ENCODE results near the gene GPR39. TPM values are rescaled to one million over a fixed set of nuclear protein-coding genes. Genes with fewer than 3 reads are reported as not detected.

GPR39 gene
- total RNA-seq, 6 experiments from 2014 or later = 2.2 to 3.0 (median 2.5) TPM

DNA sequence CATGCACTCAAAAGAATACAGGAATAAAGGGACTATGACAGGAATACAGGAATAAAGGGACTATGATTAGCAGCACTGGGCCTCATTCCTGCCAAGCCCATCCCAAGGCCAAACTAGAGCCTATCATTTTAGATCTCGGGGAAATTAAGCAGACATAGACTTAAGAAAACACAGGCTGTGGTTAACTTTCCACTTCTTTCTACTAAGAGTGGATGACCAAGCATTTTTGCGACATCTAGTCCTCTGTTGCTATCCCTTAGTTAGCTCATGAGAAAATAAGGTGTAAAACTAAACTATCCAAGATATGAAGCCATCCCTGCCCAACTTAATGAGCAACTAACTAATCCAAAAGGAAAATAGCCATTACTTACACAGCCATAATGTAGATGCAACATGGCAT is 247.5 kb downstream of the GPR39 start:
- H3K27ac Mint-ChIP-seq = no peak overlapping the region; the same call in 1 of the 2 replicates
- DNase-seq = peak; percentile 21

GRCh38 chr2:132665401-132666140 is 249.0 kb downstream of the GPR39 start:
- peaks cover 6% of the 10 kb centered on the region; the same call in 1 of the 2 replicates for H3K27me3 Mint-ChIP-seq (ENCODE audit: insufficient read depth)
- no peaks in the 10 kb centered on the region; the same call in 1 of the 2 replicates for H3K36me3 Mint-ChIP-seq (ENCODE audit: low read depth)
- no peak overlapping the region for H3K4me3 Mint-ChIP-seq
- no peaks in the 10 kb centered on the region for H3K9me3 Mint-ChIP-seq
- H3K4me1 Mint-ChIP-seq (ENCODE audit: low read depth) = peaks cover 36% of the 10 kb centered on the region
- TF ChIP-seq CTCF (IDR thresholded peaks at IDR 0.05) = no peak
- H3K27ac Mint-ChIP-seq = no peak overlapping the region
- DNase-seq = no peak

More for the DNA sequence above, 247.5 kb downstream of the GPR39 start:
- Mint-ChIP-seq H3K36me3 (ENCODE audit: low read depth) (no peaks in the 10 kb centered on the region; the same call in 1 of the 2 replicates), H3K4me3 (no peak overlapping the region), H3K4me1 (ENCODE audit: low read depth) (peaks cover 36% of the 10 kb centered on the region), H3K9me3 (no peaks in the 10 kb centered on the region), H3K27me3 (ENCODE audit: insufficient read depth) (peaks cover 7% of the 10 kb centered on the region; the same call in 1 of the 2 replicates)
- TF ChIP-seq CTCF (IDR thresholded peaks at IDR 0.05) = no peak

DNA sequence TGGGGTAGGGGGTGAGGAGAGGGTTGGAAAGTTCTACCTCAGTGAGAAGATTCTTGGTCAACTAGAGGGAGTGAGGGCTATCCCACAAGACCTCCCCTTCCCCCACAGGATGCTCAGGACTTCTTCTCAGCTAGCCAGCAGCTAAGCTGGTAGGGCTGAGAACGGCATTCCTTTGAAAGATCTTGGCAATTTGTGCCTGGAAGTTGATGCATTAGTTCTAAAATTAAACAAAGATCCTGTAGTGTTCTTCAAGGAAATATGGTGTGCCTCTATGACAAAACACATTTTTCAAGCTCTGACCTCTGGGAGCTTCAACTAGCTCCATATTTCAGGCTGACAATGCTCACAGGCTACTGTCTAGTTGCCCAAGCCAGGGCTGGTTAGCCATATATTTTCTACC is 251.1 kb downstream of the GPR39 start:
- Mint-ChIP-seq H3K4me1 (ENCODE audit: low read depth) (peaks cover 48% of the 10 kb centered on the region), H3K4me3 (no peak overlapping the region), H3K27me3 (ENCODE audit: insufficient read depth) (peaks cover 8% of the 10 kb centered on the region; the same call in 1 of the 2 replicates), H3K9me3 (no peaks in the 10 kb centered on the region), H3K27ac (no peak overlapping the region), H3K36me3 (ENCODE audit: low read depth) (no peaks in the 10 kb centered on the region)
- no peak for TF ChIP-seq CTCF (IDR thresholded peaks at IDR 0.05)
- DNase-seq = no peak

GRCh38 chr2:132668189-132668823 is 251.7 kb downstream of the GPR39 start:
- no peaks in the 10 kb centered on the region for H3K9me3 Mint-ChIP-seq
- H3K27ac Mint-ChIP-seq = no peak overlapping the region
- H3K36me3 Mint-ChIP-seq (ENCODE audit: low read depth) = no peaks in the 10 kb centered on the region
- peaks cover 8% of the 10 kb centered on the region; the same call in 1 of the 2 replicates for H3K27me3 Mint-ChIP-seq (ENCODE audit: insufficient read depth)
- H3K4me1 Mint-ChIP-seq (ENCODE audit: low read depth) = peaks cover 42% of the 10 kb centered on the region
- peak overlapping the region; percentile 66 for H3K4me3 Mint-ChIP-seq
- DNase-seq = no peak
- TF ChIP-seq CTCF (IDR thresholded peaks at IDR 0.05) = peak; percentile 35; the same call in 1 of the 2 replicates

DNA sequence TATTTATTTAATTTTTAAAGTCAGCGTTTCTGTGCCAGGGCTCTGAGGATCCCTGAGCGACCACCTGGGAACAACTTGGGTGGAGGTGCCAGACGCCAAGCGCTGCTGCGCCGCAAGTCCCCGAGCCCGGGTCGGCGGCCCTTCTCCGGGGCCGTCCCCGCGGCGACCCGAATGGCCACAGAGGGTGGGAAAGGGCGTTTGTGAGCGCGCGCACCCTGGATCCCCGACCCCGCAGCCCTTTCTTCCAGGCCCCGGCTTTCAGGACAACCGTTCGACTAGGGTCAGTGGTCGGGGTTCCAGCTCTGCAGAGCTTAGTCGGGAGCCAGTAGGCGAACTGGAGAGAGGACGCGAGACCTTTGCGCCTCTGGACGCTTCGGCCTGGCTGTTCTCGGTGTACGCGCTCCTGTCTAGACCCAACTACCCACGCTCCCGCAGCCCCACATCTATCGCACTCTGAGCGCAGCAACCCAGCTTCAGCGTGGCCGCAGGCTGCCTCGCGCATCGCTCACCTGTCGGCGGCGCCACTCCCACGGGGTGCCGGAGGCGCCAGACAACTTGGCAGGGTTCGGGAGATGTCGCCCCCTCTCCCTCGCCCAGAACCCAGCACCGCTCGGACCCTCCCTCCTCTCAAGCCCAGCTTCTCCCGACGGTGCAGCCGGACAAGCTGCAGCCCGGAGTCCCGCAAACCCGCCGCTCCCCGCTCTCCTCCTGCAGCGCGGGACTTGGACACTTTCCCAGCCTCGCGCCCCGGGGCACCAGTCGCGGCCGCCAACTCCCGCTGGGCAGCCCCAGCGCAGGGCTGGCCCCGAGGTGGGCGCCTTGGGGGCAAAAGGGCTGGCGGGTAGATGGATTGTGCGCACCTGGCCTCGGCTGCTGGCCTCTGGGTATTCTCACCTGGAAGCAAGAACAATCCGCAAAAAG is 252.6 kb downstream of the GPR39 start:
- peak; percentile 32 for TF ChIP-seq CTCF (IDR thresholded peaks at IDR 0.05)
- no peak for DNase-seq
- Mint-ChIP-seq H3K4me3 (peak overlapping the region; percentile 87), H3K27me3 (ENCODE audit: insufficient read depth) (peaks cover 8% of the 10 kb centered on the region; the same call in 1 of the 2 replicates), H3K36me3 (ENCODE audit: low read depth) (no peaks in the 10 kb centered on the region), H3K9me3 (no peaks in the 10 kb centered on the region), H3K27ac (no peak overlapping the region), H3K4me1 (ENCODE audit: low read depth) (peaks cover 33% of the 10 kb centered on the region)

Measured in HFFc6 (cell line).